SK-N-SH (cell line): ENCODE data around the gene SON.

Experiments
- CTCF ChIP-seq: fragments of 200-600 bp; sonication (generic); IDR thresholded peaks from 2 replicates; pipeline ENCODE4 v1.6.1; 2017; ENCODE audit warnings: antibody characterized with exemption, mild to moderate bottlenecking, moderate library complexity
- EP300 ChIP-seq, 2 experiments: IDR thresholded peaks; 2 replicates each; pipeline versions ENCODE4 v1.4.0 to v1.6.1; 2012; ENCODE audit warnings: borderline replicate concordance in 1 of 2, low read depth in 1 of 2, low read length in 1 of 2
- EZH2phosphoT487 ChIP-seq: fragments of 200-600 bp; sonication (generic); IDR thresholded peaks from 2 replicates; pipeline ENCODE4 v1.6.1; 2017; ENCODE audit warnings: low read depth, mixed run types, mild to moderate bottlenecking, antibody characterized with exemption, moderate library complexity, borderline replicate concordance
- IRF3 ChIP-seq: fragments of 150-350 bp; IDR thresholded peaks from 2 replicates; pipeline ENCODE4 v1.6.1; 2016; ENCODE audit warnings: mild to moderate bottlenecking, low read depth, low read length
- MAX ChIP-seq: IDR thresholded peaks from 2 replicates; pipeline ENCODE4 v1.4.0; 2012; ENCODE audit warnings: low read depth
- NRF1 ChIP-seq: IDR thresholded peaks from 2 replicates; pipeline ENCODE4 v1.6.1; 2012; ENCODE audit warnings: low read depth, mild to moderate bottlenecking, low read length
- POLR2AphosphoS5 ChIP-seq: IDR thresholded peaks from 2 replicates; pipeline ENCODE4 v1.6.1; 2012; ENCODE audit warnings: low read depth, low read length
- REST ChIP-seq: IDR thresholded peaks from 2 replicates; pipeline ENCODE4 v1.6.1; 2012; ENCODE audit warnings: mild to moderate bottlenecking, low read depth, low read length, moderate library complexity
- SIN3A ChIP-seq: IDR thresholded peaks from 2 replicates; pipeline ENCODE4 v1.6.1; 2012; ENCODE audit warnings: low read depth, mild to moderate bottlenecking, low read length, moderate library complexity, borderline replicate concordance
- YY1 ChIP-seq: IDR thresholded peaks from 2 replicates; pipeline ENCODE4 v1.4.0; 2012; ENCODE audit warnings: low read depth, mild to moderate bottlenecking
- TF ChIP-seq, protein P1 (sequence below): fragments of 150-350 bp; IDR thresholded peaks from 2 replicates; pipeline ENCODE4 v1.6.1; 2017; ENCODE audit warnings: antibody characterized with exemption, low read length, low read depth, borderline replicate concordance

GRCh38 chr21:33608559-33608958 lies 65.7 kb downstream of the SON start:
- TF ChIP-seq CTCF (no peak), POLR2AphosphoS5 (no peak), EZH2phosphoT487 (no peak), YY1 (no peak), MAX (no peak), REST (no peak), EP300 (IDR thresholded peaks at IDR 0.05; ENCODE audit: borderline replicate concordance in 1 of 2, low read depth in 1 of 2, low read length in 1 of 2) (no peak), IRF3 (no peak), NRF1 (no peak), SIN3A (no peak)
- TF ChIP-seq, protein P1, sequence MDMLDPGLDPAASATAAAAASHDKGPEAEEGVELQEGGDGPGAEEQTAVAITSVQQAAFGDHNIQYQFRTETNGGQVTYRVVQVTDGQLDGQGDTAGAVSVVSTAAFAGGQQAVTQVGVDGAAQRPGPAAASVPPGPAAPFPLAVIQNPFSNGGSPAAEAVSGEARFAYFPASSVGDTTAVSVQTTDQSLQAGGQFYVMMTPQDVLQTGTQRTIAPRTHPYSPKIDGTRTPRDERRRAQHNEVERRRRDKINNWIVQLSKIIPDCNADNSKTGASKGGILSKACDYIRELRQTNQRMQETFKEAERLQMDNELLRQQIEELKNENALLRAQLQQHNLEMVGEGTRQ = no peak
